Activated CD4-positive, alpha-beta memory T cell treated with anti-CD3 and anti-CD28 coated beads, Interleukin-2, amount 10 ng/mL, durations not matched to agents 7 days and 5 days (primary cell): ENCODE measurements around the gene POC5. TPM values are rescaled to one million over a fixed set of nuclear protein-coding genes. Genes with fewer than 3 reads are reported as not detected.
"Not testable (repeated sequence)": the region's sequence is repeated elsewhere in the genome, so short reads cannot be mapped to it uniquely, and the experiment has no call there.

Experiments used
- CTCF ChIA-PET: fragments of 350-600 bp; sonication (Branson Sonifier 250); formaldehyde crosslinking; loops from one replicate; lab custom pipeline; 2021; ENCODE audit warnings: antibody characterized with exemption, inconsistent platforms; lab: Charles Lee
- POLR2A ChIA-PET: fragments of 350-600 bp; sonication (Branson Sonifier 250); formaldehyde crosslinking; loops from one replicate; lab custom pipeline; 2021; ENCODE audit warnings: antibody characterized with exemption; lab: Charles Lee
- DNase-seq: peaks from one replicate; pipeline ENCODE4 v3.0.0-alpha.2; 2020
- H3K27ac Mint-ChIP-seq: one replicate; pipeline ENCODE4 v1.8.0; 2021; ENCODE audit warnings: mild to moderate bottlenecking, mixed read lengths
- H3K27me3 Mint-ChIP-seq: one replicate; pipeline ENCODE4 v1.8.0; 2021; ENCODE audit warnings: mixed read lengths
- H3K36me3 Mint-ChIP-seq: one replicate; pipeline ENCODE4 v1.8.0; 2021; ENCODE audit warnings: low read depth, mixed read lengths
- H3K4me1 Mint-ChIP-seq: one replicate; pipeline ENCODE4 v1.8.0; 2021; ENCODE audit warnings: mixed read lengths
- H3K4me3 Mint-ChIP-seq: one replicate; pipeline ENCODE4 v1.8.0; 2021; ENCODE audit warnings: mild to moderate bottlenecking, mixed read lengths
- H3K9me3 Mint-ChIP-seq: one replicate; pipeline ENCODE4 v1.8.0; 2021; ENCODE audit warnings: mixed read lengths
- total RNA-seq, 2 experiments: library from RNA; stranded (reverse); gene quantifications; one replicate each; pipeline ENCODE4 v1.2.3, GENCODE V29; 2021

Gene POC5
- total RNA-seq, 2 experiments from 2014 or later: 21.5 TPM

GRCh38 chr5:75723378-75723777 is 6.1 kb upstream of the POC5 start:
- H3K4me1 Mint-ChIP-seq: no peaks in the 10 kb centered on the region
- peaks cover 22% of the 10 kb centered on the region for H3K27me3 Mint-ChIP-seq
- H3K27ac Mint-ChIP-seq: no peak overlapping the region
- no peak for DNase-seq
- H3K4me3 Mint-ChIP-seq: no peak overlapping the region
- no peaks in the 10 kb centered on the region for H3K36me3 Mint-ChIP-seq
- ChIA-PET CTCF (no interaction called here), POLR2A (no interaction called here)
- peaks cover 2% of the 10 kb centered on the region for H3K9me3 Mint-ChIP-seq

DNA sequence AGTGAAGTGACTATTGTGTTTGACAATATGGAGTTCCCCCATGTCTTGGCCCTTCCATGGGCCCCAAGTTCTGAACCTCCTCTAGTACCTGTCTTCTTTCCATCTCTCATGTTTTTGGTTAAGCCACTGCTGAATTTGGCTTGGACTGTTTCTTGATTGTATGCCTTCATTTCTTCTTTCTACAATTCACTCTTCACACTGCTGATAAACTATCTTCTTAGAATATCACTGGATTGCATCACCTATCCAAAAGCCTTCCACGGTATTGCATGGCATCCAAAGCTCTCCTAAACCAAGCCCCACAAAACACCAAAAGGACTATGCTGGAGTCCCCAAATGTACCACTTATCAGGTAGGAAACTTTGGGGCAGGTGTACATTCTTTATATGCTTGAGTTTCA is 4.3 kb upstream of the POC5 start:
- Mint-ChIP-seq H3K4me3 (no peak overlapping the region), H3K4me1 (peaks cover 3% of the 10 kb centered on the region), H3K9me3 (peaks cover 2% of the 10 kb centered on the region), H3K36me3 (peaks cover 3% of the 10 kb centered on the region), H3K27ac (no peak overlapping the region), H3K27me3 (peaks cover 17% of the 10 kb centered on the region)
- CTCF ChIA-PET: no interaction called here
- no peak for DNase-seq
- POLR2A ChIA-PET: no interaction called here

GRCh38 chr5:75720882-75721281 is 3.6 kb upstream of the POC5 start:
- Mint-ChIP-seq H3K27ac (no peak overlapping the region), H3K36me3 (peaks cover 5% of the 10 kb centered on the region), H3K9me3 (peaks cover 2% of the 10 kb centered on the region), H3K4me1 (peaks cover 8% of the 10 kb centered on the region), H3K4me3 (no peak overlapping the region), H3K27me3 (peaks cover 17% of the 10 kb centered on the region)
- POLR2A ChIA-PET: no interaction called here
- DNase-seq: no peak
- CTCF ChIA-PET: no interaction called here

DNA sequence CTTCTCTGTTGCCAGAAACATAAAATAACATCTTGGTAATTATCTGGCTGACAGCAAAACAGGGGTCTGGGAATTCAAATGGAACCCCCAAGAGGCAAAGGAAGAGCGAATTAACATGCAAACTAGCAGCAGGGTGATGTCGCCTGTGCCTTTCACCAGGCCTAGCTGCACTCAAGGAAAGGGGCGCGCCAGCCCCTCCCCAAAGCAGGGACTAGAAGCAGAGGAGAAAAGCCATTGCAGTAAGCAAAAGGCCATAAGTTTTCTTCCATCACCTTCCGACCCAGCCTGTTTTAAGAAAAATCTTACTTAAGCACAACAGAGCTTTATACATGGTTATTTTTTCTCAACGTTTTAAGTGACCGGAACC is 539 bp downstream of the POC5 start:
- ChIA-PET CTCF (interaction anchor here (1.2 to 1.6 kb wide), 2 partner anchors 380 to 480 kb away, joined by 4 to 6 read pairs; partner anchors contain the start of genes ANKRD31 and HMGCR), POLR2A (interaction anchor here (0.9 to 2.3 kb wide), 24 partner anchors 9 to 995 kb away, joined by 3 to 16 read pairs (median 7); partner anchors contain the start of genes ANKRD31, CERT1, GCNT4 and HMGCR)
- peak; percentile 26 for DNase-seq
- H3K4me3 Mint-ChIP-seq: peak overlapping the region; percentile 95
- H3K9me3 Mint-ChIP-seq: no peaks in the 10 kb centered on the region
- H3K4me1 Mint-ChIP-seq: peaks cover 37% of the 10 kb centered on the region
- peaks cover 9% of the 10 kb centered on the region for H3K27me3 Mint-ChIP-seq
- H3K27ac Mint-ChIP-seq: peak overlapping the region; percentile 99
- H3K36me3 Mint-ChIP-seq: peaks cover 36% of the 10 kb centered on the region

- Mint-ChIP-seq H3K4me3 (no peak overlapping the region), H3K4me1 (peaks cover 50% of the 10 kb centered on the region), H3K27me3 (no peaks in the 10 kb centered on the region), H3K27ac (no peak overlapping the region), H3K9me3 (no peaks in the 10 kb centered on the region), H3K36me3 (peaks cover 61% of the 10 kb centered on the region)
- DNase-seq: no peak
- POLR2A ChIA-PET: no interaction called here
- CTCF ChIA-PET: interaction anchor here (0.9 to 1.0 kb wide), 2 partner anchors 31 to 475 kb away, joined by 3 read pairs; partner anchors contain the start of gene ANKRD31
These were observed 5.1 kb downstream of the POC5 start for GRCh38 chr5:75712091-75712490.

- DNase-seq: no peak
- H3K9me3 Mint-ChIP-seq: no peaks in the 10 kb centered on the region
- no peak overlapping the region for H3K4me3 Mint-ChIP-seq
- H3K27ac Mint-ChIP-seq: no peak overlapping the region
- CTCF ChIA-PET: interaction anchor here (0.9 kb wide), 1 partner anchor 30 kb away, joined by 3 read pairs; no protein-coding TSS in a partner anchor
- peaks cover 62% of the 10 kb centered on the region for H3K36me3 Mint-ChIP-seq
- no peaks in the 10 kb centered on the region for H3K27me3 Mint-ChIP-seq
- H3K4me1 Mint-ChIP-seq: peaks cover 47% of the 10 kb centered on the region
- POLR2A ChIA-PET: no interaction called here
These were observed 6.1 kb downstream of the POC5 start for GRCh38 chr5:75711151-75711550.

DNA sequence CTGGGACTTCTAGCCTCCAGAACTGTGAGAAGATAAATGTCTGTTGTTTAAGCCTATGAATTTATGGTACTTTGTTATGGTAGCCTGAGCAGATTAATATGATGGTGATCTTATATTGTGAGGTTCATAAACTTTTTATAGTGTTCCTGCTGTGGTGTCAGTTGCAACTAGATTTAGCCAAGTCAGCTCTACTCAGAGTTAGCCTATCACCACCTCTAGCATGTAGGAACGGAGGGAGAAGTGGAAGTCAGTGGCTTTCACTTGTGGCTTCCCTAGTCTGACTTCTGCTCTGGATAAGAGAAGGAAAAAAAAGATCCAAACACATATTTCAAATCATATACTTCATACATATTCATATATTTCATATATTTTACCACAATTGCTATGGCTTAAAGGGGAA is 6.6 kb downstream of the POC5 start:
- Mint-ChIP-seq H3K27ac (no peak overlapping the region), H3K9me3 (no peaks in the 10 kb centered on the region), H3K36me3 (peaks cover 63% of the 10 kb centered on the region), H3K27me3 (no peaks in the 10 kb centered on the region), H3K4me3 (no peak overlapping the region), H3K4me1 (peaks cover 43% of the 10 kb centered on the region)
- CTCF ChIA-PET: no interaction called here
- DNase-seq: no peak
- POLR2A ChIA-PET: no interaction called here

DNA sequence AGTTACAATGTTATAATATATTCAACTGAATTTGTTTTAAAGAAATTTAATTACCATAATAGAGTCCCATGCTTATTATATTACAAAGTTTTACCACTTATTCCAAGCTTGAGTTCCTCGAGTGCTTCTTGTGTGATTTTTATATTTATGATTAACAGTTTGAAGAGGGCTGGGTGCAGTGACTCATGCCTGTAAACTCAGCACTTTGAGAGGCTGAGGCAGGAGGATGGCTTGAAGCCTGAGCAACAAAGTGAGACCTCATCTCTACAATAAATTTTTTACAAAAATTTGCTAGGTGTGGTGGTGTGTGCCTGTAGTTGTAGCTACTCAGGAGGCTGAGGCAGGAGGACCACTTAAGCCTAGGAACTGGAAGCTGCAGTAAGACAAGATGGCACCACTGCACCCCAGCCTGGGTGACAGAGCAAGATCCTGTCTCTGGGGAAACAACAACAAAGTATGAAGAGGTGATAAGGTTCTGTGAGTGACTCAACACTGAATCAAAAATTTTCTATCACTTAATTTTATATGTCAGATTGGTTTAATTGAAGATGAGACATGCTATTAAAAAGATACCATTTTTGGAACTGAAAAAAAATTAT is 9.2 kb downstream of the POC5 start:
- CTCF ChIA-PET: no interaction called here
- no peaks in the 10 kb centered on the region for H3K27me3 Mint-ChIP-seq
- DNase-seq: no peak
- peaks cover 58% of the 10 kb centered on the region for H3K36me3 Mint-ChIP-seq
- no peak overlapping the region for H3K4me3 Mint-ChIP-seq
- H3K4me1 Mint-ChIP-seq: peaks cover 23% of the 10 kb centered on the region
- POLR2A ChIA-PET: interaction anchor here (1.1 to 2.0 kb wide), 2 partner anchors 9 to 14 kb away, joined by 3 to 8 read pairs; partner anchors contain the start of gene POC5
- peak overlapping the region; percentile 34 for H3K27ac Mint-ChIP-seq
- H3K9me3 Mint-ChIP-seq: no peaks in the 10 kb centered on the region

DNA sequence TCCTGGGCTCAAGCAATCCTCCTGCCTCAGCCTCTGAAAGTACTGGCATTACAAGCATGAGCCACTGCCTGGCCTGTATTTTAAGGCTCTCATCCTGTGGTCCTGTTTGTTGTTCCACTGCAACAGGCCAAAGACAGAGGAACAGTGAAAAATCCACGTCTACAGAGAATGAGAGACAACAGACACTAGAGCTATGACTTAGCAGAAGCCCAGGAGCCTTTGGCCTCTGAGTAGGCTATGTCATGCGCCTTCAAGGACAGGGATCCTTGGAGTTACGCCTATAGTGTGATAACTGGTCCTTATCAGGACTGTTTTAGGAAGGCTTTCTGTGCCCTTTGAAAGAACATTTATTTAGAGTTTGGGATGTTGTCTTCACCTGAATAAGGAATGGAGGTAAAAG is 10.5 kb downstream of the POC5 start:
- H3K27me3 Mint-ChIP-seq: no peaks in the 10 kb centered on the region
- POLR2A ChIA-PET: interaction anchor here (1.5 to 2.0 kb wide), 2 partner anchors 10 kb away, joined by 7 to 8 read pairs; partner anchors contain the start of gene POC5
- H3K9me3 Mint-ChIP-seq: no peaks in the 10 kb centered on the region
- peaks cover 17% of the 10 kb centered on the region for H3K4me1 Mint-ChIP-seq
- CTCF ChIA-PET: no interaction called here
- no peak overlapping the region for H3K4me3 Mint-ChIP-seq
- H3K27ac Mint-ChIP-seq: no peak overlapping the region
- no peak for DNase-seq
- H3K36me3 Mint-ChIP-seq: peaks cover 61% of the 10 kb centered on the region

- CTCF ChIA-PET: no interaction called here
- peaks cover 14% of the 10 kb centered on the region for H3K4me1 Mint-ChIP-seq
- POLR2A ChIA-PET: interaction anchor here (0.9 to 1.5 kb wide), 2 partner anchors 10 to 12 kb away, joined by 4 to 7 read pairs; partner anchors contain the start of gene POC5
- H3K9me3 Mint-ChIP-seq: no peaks in the 10 kb centered on the region
- no peak overlapping the region for H3K4me3 Mint-ChIP-seq
- DNase-seq: no peak
- peaks cover 60% of the 10 kb centered on the region for H3K36me3 Mint-ChIP-seq
- H3K27ac Mint-ChIP-seq: no peak overlapping the region
- no peaks in the 10 kb centered on the region for H3K27me3 Mint-ChIP-seq
These were observed 11.2 kb downstream of the POC5 start for GRCh38 chr5:75706016-75706415.

- Mint-ChIP-seq H3K27me3 (no peaks in the 10 kb centered on the region), H3K27ac (no peak overlapping the region), H3K36me3 (peaks cover 63% of the 10 kb centered on the region), H3K4me1 (no peaks in the 10 kb centered on the region), H3K9me3 (peaks cover 2% of the 10 kb centered on the region), H3K4me3 (no peak overlapping the region)
- no peak for DNase-seq
- ChIA-PET POLR2A (no interaction called here), CTCF (no interaction called here)
These were observed 15.4 kb downstream of the POC5 start for GRCh38 chr5:75701856-75702255.

DNA sequence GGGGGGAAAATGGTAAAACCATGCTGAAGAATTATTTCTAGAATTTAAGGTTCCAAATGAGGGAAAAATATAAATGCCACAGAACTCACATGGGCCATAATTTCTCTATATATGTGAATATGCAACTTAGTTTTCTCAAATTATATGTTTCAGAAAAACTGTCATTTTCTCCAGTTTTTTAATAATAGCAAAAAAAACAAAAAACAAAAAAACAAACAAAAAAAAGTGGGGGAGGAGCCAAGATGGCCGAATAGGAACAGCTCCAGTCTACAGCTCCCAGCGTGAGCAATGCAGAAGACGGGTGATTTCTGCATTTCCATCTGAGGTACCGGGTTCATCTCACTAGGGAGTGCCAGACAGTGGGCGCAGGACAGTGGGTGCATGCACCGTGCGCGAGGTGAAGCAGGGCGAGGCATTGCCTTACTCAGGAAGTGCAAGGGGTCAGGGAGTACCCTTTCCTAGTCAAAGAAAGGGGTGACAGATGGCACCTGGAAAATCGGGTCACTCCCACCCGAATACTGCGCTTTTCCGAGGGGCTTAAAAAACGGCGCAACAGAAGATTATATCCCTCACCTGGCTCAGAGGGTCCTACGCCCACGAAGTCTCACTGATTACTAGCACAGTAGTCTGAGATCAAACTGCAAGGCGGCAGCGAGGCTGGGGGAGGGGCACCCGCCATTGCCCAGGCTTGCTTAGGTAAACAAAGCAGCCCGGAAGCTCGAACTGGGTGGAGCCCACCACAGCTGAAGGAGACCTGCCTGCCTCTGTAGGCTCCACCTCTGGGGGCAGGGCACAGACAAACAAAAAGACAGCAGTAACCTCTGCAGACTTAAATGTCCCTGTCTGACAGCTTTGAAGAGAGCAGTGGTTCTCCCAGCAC is 21.5 kb downstream of the POC5 start:
- H3K9me3 Mint-ChIP-seq, H3K4me1 Mint-ChIP-seq, H3K27me3 Mint-ChIP-seq, CTCF ChIA-PET, DNase-seq, POLR2A ChIA-PET, H3K4me3 Mint-ChIP-seq, H3K27ac Mint-ChIP-seq: not testable (repeated sequence)
- peaks cover 59% of the 10 kb centered on the region for H3K36me3 Mint-ChIP-seq

DNA sequence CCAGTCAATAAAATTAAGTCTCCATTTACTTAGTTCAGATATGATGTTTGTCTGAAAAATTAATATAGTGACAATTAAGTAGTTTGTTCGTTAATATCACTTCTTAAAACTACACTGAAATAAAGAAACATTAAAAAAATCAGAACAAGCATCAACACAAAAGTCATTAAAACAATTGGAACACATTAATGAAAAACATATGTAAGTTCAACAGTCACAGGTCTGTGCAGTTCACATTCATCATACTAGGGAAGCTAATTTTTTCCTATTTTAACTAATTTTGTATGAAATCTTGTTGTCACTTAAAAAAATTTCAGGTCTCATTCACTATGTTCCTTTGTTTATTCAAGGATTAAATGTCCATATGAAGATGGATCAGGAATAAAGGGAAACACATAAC is 22.5 kb downstream of the POC5 start:
- peaks cover 4% of the 10 kb centered on the region for H3K4me1 Mint-ChIP-seq
- H3K27me3 Mint-ChIP-seq: no peaks in the 10 kb centered on the region
- peaks cover 56% of the 10 kb centered on the region for H3K36me3 Mint-ChIP-seq
- ChIA-PET CTCF (no interaction called here), POLR2A (interaction anchor here (1.3 kb wide), 1 partner anchor 23 kb away, joined by 3 read pairs; the partner anchor contains the start of gene POC5)
- no peak overlapping the region for H3K27ac Mint-ChIP-seq
- H3K9me3 Mint-ChIP-seq: peaks cover 2% of the 10 kb centered on the region
- DNase-seq: no peak
- no peak overlapping the region for H3K4me3 Mint-ChIP-seq
